ENCODE measurements around the gene LBX1.
"Not testable (repeated sequence)": the region's sequence is repeated elsewhere in the genome, so short reads cannot be mapped to it uniquely, and the experiment has no call there.

The LBX1 gene

GRCh38 chr10:101215397-101216206, 13.7 kb downstream of the LBX1 start:
- FAIRE-seq (no peak), DNase-seq (ENCODE audit: insufficient read length, low spot score) (no peak)
- TF ChIP-seq, protein P1, sequence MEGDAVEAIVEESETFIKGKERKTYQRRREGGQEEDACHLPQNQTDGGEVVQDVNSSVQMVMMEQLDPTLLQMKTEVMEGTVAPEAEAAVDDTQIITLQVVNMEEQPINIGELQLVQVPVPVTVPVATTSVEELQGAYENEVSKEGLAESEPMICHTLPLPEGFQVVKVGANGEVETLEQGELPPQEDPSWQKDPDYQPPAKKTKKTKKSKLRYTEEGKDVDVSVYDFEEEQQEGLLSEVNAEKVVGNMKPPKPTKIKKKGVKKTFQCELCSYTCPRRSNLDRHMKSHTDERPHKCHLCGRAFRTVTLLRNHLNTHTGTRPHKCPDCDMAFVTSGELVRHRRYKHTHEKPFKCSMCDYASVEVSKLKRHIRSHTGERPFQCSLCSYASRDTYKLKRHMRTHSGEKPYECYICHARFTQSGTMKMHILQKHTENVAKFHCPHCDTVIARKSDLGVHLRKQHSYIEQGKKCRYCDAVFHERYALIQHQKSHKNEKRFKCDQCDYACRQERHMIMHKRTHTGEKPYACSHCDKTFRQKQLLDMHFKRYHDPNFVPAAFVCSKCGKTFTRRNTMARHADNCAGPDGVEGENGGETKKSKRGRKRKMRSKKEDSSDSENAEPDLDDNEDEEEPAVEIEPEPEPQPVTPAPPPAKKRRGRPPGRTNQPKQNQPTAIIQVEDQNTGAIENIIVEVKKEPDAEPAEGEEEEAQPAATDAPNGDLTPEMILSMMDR (IDR thresholded peaks at IDR 0.05; ENCODE audit: insufficient read depth, missing control alignments): no peak

DNA sequence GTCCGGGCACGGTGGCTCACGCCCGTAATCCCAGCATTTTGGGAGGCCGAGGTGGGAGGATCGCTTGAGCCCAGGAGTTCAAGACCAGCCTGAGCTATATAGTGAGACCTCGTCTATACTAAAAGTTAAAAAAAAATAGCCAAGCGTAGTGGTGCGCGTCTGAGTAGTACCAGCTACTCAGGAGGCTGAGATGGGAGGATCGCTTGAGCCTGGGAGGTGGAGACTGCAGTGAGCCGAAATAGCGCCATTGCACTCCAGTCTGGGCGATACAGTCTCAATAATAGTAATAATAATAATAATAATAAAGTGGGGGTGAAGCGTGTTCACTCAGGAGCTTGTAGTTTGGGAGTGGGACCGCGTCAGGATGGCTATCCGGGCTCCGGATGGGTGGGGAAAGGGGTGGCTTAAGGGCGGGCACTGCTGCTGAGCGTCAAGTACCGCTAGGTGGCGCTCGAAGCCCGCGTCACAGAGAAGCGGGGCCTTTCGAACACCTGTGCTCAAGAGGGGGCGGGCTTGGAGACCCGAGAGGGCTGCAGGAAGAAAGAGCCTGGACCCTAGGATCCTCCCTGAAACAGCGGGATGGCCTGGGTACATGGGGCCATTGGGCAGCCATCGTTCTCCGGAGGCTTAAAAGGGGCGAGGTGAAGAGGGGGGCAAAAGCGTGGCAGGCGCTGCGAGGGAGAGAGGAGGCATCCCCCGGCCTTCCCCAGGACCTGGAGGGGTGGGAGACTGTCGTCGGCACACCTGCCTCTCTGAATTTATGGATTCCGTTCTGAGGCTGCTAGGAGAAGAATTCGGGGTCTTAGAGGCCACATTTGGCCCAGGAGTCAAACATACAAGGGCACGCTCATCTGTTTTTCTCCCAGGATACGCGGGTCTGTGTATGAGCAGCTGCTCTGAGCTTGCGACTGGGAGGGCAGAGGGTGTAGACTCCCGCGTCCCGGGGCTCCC, 14.5 kb downstream of the LBX1 start:
- FAIRE-seq: no peak
- TF ChIP-seq, protein P1 (IDR thresholded peaks at IDR 0.05; ENCODE audit: insufficient read depth, missing control alignments): peak; percentile 78
- no peak for DNase-seq (ENCODE audit: insufficient read length, low spot score)

DNA sequence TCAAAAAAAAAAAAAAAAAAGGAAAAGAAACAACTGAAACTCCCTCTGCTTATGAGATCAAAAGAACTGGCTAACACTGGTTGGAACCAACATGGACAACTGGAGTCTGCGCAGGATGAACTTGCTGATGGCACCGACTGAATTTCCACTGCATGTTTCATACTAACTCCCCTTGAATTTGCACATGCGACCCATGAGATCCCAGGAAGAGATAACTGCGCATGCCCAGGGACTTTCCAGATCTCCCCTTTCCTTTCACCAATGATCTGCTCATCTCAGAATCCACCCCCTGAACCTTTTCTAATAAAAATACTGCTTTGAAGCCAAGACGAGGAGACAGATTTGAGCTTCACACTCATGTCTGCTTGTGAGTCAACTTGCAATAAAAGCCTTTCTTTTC, 20.7 kb downstream of the LBX1 start:
- TF ChIP-seq, protein P1 (IDR thresholded peaks at IDR 0.05; ENCODE audit: insufficient read depth, missing control alignments): no peak
- DNase-seq (ENCODE audit: insufficient read length, low spot score) (no peak), FAIRE-seq (no peak)

GRCh38 chr10:101207026-101207425, 22.2 kb downstream of the LBX1 start:
- no peak for DNase-seq (ENCODE audit: insufficient read length, low spot score)
- FAIRE-seq: no peak
- TF ChIP-seq, protein P1 (IDR thresholded peaks at IDR 0.05; ENCODE audit: insufficient read depth, missing control alignments): no peak

DNA sequence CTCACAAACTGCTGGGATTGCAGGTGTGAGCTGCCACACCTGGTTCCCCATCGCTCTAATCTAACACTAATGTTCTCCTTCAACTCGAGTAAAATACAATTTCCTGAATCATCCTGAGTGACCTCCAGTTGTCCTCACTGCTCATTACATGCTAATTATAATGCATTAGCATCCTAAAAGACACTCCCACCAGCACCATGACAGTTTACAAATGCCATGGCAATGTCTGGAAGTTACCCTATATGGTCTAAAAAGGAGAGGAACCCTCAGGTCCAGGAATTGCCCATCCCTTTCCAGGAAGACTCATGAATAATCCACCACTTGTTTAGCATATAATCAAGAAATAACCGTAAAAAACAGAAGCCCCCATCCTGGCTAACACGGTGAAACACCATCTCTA, 26.6 kb downstream of the LBX1 start:
- DNase-seq (ENCODE audit: insufficient read length, low spot score); FAIRE-seq: not testable (repeated sequence)

DNA sequence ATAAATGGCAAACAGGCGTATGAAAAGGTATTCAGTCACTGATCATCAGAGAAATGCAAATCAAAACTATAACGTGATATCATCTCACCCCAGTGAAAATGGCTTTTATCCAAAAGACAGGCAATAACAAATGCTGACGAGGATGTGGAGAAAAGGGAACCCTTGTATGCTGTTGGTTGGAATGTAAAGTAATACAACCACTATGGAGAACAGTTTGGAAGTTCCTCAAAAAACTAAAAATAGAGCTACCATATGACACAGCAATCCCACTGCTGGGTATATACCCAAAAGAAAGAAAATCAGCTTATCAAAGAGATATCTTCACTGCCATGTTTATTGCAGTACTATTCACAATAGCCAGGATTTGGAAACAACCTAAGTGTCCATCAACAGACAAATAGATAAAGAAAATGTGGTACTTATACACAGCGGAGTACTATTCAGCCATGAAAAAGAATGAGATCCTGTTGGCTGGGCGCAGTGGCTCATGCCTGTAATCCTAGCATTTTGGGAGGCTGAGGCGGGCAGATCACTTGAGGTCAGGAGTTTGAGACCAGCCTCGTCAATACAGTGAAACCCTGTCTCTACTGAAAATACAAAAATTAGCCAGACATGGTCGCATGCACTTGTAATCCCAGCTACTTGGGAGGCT, 30.8 kb downstream of the LBX1 start:
- FAIRE-seq; DNase-seq (ENCODE audit: insufficient read length, low spot score): not testable (repeated sequence)

- no peak for FAIRE-seq
- TF ChIP-seq, protein P1 (IDR thresholded peaks at IDR 0.05; ENCODE audit: insufficient read depth, missing control alignments): no peak
- peak; percentile 1 for DNase-seq (ENCODE audit: insufficient read length, low spot score)
Observed at GRCh38 chr10:101195921-101196320, 33.3 kb downstream of the LBX1 start.
